CD4-positive, alpha-beta T cell treated with Interferon gamma for 1 hour (primary cell): Measurements from ENCODE around the gene NOB1.
"Not testable (repeated sequence)": the region's sequence is repeated elsewhere in the genome, so short reads cannot be mapped to it uniquely, and the experiment has no call there.

ENCODE experiments used
- DNase-seq: peaks from one replicate; pipeline ENCODE4 v3.0.0-alpha.2; 2020

Gene NOB1

DNA sequence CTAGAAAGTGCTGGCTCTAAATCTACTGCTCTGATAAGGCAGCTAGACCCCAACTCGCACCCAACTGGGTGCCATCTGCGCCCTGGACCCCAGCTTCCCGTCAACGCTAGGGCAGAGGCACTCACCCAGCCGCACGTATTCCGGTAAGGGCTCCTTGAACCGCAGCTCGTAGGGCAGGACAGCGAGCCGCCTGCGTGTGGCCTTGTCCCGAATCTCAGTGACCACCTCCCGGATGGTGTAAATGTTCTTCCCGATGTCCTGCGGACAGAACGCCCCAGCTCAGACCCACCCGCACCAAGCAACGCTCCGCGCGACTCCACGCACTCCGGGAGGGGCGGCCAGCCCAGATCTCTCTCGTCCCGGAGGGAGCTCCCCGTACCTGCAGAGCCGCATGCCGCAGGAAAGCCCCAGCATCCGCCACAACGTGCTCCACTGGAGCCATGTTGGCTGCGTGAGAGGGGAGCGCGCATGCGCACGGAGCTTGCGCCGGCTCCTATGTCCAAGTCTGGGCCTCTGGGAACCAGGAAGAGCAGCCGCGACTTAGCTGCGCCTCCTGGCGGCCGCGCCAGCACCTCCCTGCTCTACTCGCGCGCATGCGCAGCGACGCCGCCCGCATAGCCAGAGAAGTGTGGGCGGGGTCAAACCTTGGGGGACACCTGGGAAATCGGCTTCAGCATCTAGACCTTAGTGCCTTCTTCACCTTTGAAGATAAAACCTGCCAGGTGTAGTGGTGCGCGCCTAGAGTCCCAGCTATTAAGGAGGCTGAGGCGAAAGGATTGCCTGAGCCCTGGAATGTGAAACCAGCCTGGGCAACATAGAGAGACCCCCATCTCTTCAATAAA, at the start of gene NOB1:
TSS of gene NOB1 (minus strand) at position 458 of the 842 bp plus-strand sequence. CDS start at position 442, 16 bp downstream.
- DNase-seq, result peak; percentile 99

DNA sequence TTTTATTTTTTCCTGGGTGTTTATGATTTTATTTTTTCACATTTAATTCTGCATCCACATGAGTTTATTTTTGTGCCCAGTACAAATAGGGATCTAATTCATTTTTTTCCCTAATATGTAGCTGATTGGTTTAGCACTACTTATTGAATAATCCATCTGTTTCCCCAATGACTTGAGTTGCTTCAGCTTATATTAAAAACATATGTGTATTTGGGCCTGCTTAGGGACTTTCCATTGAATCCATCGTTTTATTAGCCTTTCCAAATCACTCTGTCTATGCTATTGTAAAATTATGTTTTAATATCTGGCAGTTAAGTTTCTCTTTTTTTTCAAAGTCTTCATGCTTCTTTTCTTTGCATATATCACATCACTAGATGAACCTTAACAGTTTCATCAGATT, 49.6 kb upstream of the NOB1 start:
- DNase-seq, result no peak

DNA sequence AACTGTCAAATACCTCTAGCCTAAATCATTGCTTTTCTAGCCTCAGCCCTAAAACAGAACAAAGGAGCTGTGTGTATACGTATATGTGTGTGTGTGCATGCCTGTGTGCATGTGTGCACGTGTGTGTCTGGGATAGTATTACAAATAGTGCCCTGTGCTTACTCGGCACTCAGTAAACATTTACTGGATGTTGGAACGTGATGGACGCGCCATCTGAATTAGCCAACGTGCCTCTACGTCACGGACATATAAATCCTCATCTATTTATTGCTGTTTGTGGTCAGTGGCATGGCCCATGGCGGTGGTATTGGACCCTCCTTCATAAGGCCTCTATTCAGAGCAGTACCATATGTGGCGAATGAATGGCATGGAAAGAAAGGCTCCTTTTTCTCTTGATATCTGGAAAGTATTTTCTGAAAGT, 44.9 kb upstream of the NOB1 start:
- no peak for DNase-seq

DNA sequence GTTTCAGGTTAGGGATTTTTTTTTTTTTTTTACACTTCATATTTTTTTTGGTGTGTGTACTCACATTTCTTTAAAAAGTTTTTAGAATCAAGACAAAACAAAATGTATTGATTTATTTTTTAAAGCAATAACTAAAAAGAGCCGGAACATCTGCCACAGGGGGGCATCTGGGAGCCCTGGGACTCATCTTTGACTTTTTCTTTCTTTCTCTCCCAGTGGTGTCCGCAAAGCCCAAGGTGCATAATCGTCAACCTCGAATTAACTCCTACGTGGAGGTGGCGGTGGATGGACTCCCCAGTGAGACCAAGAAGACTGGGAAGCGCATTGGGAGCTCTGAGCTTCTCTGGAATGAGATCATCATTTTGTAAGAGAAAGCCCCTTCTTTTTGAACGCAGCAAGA, 43.7 kb upstream of the NOB1 start:
- no peak for DNase-seq

DNA sequence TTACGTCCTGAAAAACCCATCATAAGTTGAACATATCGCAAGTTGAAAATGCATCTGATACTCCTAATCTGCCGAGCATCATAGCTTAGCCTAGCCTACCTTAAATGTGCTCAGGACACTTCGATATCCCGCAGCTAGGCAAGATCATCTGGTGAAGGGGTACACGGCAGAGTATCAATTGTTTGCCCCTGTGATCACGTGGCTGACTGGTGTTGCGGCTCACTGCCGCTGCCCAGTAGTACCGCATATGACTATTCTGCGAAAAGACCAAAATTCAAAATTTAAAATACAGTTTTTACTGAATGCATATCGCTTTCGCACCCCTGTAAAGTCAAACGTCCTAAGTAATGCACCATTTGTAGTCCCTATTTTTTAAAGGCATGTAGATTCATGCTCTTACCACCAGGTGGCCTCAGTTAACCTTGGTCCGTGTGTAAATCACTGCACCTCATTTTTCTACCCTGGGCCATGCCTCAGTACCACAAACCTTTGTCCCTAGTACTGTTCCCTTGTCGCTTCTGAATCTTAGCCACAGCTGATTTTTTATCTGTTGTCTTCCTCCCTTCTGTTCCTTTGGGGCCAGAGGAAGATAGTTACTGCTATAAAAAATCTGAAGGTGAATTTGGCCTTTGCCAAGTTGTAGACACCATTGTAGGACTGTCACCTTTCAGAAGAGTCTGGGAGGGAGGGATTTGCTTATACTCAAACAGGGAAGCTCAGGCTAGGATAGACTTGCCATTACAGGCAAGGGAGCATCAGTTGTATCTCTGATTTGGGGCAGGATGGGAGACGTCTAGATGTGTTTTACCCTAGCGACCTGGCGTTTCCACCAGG, 41.8 kb upstream of the NOB1 start:
- DNase-seq, result peak; percentile 13

DNA sequence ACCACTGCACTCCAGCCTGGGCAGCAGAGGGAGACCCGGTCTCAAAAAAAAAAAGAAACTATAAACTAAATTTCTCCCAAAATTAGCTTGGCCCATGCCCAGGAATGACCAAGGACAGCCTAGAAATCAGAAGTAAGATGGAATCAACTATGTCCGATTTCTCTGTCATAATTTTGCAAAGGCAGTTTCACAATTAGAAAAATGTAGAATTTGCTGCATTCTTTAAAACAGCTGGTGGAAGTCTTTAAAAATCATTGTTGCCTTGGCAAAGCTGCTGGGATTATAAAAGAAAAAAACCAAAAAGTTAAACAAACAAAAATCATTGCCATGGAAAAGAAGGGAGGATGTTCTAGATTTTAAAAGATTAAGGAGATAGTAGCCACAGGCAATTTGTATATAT, 39.8 kb upstream of the NOB1 start:
- DNase-seq, result no peak

DNA sequence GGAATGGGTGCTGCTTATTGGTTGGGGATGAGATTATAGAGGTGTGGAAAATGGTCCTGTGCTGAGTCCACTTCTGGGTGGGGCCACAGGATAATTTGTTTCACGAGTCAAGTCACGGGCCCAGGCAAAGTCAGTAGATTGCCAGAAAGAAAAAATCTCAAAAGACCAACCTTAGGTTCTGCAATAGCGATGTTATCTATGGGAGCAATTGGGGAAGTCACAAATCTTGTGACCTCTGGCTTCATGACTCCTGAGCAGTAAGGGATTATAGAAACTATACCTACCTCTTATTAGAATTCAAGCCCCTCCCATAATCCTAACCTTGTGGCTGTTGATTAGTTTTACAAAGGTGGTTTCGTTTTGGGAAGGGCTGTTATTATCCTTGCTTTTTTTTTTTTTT, 38.8 kb upstream of the NOB1 start:
- DNase-seq, result no peak

DNA sequence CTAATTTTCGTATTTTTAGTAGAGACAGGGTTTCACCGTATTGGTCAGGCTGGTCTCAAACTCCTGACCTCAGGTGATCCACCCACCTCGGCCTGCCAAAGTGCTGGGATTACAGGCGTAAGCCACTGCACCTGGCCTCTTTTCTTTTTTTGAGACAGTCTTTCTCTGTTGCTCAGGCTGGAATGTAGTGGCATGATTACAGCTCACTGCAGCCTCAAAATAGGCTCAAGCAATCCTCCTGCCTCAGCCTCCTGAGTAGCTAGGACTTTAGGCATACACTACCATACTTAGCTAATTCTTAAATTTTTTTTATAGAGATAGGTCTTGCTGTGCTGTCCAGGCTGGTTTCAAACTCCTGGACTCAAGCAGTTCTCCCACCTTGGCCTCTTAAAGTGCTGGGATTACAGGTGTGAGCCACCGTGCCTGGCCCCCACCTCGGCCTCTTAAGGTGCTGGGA, 36.7 kb upstream of the NOB1 start:
- not testable (repeated sequence) for DNase-seq

DNA sequence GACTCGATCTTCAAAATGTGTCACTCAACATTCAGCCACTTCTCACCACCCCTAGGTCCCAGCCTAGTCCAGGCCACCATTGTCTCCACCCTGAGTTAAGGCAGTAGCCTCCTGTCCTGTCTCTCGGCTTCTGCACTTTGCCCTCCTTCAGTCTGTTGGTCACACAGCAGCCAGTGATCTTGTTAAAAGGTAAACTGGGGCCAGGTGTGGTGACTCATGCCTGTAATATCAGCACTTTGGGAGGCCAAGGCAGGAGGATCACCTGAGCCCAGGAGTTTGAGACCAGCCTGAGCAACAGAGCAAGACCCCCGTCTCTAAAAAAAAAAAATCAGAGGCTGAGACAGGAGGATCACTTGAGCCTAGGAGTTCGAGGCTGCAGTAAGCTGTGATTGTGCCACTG, 33.2 kb upstream of the NOB1 start:
- DNase-seq, result no peak

DNA sequence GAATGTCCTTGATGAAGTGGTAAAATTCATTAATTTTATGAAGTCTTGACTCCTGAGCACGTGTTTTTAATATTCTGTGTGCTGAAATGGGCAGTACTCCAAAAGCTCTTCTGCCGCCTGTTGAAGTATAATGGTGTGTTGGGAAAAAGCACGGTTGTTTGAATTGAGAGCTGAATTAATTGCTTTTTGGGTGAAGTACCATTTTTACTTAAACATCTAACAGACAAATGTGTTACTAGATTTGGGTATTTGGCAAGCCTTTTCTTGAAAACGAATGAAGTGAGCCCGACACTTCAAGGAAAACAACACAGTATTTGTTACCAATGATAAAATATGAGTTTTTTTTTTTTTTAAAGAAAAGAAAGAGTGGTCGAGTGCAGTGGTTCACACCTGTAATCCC, 29.9 kb upstream of the NOB1 start:
- DNase-seq, result no peak

DNA sequence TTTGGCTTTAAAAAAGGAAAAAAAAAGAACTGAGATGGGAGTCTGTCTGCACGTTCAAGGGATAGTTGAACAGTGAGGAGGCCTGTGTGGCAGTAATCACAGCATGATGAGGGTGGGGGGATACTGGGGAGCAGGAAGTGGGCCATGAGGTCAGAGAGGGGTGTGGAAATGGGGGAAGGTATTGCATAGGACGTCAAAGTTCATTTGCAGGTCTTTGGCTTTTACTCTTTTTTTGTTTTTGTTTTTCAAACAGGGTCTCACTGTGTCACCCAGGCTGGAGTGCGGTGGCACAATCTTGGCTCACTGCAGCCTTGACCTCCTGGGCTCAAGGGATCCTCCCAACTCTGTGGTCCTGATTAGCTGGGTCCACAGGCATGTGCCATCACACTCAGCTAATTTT, 26.4 kb upstream of the NOB1 start:
- DNase-seq, result no peak

DNA sequence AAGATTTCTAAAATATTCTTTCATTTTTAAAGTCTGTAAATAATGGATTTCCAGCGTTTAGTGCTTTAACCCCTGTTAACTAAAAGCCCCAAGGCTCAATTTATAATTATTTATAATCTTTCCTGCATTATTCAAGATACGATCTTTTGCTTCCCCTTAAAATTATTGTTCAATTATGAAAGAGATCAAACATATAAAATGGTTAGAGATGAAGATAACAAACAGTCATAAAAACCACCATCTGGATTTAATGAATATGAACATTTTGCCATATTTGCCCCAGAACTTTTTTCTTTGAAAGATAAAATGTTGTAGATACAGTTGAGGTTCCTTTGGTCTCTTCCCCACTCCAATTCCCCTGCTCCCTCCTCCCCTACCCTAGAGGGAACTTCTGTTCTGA, 25.0 kb upstream of the NOB1 start:
- DNase-seq, result no peak

DNA sequence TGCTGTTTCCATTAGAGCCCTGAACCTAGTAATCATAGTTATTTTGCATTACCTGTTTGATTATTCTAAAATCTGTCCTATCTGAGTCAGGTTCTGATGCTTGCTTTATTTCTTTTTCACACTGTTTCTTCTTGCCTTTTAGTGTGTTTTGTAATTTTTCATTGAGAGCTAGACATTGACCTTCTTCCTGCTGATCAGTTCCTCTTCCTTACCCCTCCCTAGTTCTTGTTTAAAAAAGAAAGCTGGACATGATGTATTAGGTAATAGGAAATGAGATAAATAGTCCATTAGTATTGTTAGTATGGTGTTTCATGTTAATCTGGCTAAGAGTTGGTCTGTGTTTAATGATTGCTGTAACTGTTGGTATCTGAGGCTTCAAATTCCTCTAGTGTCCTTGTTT, 20.8 kb upstream of the NOB1 start:
- no peak for DNase-seq

DNA sequence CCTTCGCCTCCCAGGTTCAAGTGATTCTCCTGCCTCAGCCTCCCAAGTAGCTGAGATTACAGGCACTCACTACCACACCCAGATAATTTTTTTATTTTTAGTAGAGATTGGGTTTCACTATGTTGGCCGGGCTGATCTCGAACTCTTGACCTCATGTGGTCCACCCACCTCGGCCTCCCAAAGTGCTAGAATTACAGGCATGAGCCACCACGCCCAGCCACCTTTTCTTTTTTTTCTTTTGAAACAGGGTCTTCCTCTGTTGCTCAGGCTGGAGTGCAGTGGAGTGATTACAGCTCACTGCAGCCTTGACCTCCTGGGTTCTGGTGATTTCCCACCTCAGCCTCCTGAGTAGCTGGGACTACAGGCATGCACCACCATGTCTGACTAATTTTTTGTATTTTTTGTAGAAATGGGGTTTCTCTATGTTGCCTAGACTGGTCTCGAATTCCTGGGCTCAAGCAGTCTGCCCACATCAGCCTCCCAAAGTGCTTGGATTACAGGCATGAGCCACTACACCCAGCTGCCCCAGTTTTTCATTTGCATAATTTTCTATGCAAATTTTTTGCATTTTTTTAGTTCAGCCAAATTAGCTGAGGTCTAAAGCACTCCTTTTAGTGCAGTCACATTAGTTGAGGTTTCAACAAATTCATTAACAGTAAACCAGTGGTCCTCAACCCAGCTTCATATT, 18.7 kb upstream of the NOB1 start:
- no peak for DNase-seq

DNA sequence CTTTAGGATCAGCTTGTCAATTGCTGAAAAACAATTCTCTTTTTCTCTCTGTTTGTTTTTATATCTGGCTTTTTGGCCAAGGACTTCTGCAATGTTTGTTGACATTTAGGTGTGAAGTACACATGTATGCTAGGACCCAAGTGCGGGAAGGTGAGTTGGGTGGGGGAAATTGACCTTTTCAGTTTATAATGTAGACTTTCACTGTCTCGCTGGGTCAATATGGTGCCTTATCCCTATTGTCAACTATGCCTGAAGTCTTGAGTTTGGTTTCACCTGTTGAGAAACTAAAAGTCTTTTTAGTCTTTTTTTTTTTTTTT, 16.9 kb upstream of the NOB1 start:
- no peak for DNase-seq

DNA sequence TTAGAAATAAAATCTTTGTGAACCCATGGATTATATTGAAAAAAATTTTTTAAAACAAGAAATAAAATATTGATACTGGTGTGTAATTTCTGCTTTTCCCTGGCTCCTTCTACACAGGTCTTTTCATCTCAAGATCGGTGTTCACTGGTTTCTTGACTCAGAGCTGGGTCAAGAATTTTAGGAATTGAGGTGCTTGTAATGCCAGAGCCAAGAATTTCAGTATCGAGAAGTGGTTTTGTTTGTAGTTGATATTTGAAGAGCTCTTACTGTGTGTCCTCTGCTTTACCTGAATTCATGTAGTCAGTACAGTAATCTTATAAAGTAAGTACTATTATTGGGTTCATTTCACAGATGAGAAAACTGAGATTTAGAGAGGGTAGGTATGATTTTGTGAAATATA, 14.7 kb upstream of the NOB1 start:
- DNase-seq, result no peak

DNA sequence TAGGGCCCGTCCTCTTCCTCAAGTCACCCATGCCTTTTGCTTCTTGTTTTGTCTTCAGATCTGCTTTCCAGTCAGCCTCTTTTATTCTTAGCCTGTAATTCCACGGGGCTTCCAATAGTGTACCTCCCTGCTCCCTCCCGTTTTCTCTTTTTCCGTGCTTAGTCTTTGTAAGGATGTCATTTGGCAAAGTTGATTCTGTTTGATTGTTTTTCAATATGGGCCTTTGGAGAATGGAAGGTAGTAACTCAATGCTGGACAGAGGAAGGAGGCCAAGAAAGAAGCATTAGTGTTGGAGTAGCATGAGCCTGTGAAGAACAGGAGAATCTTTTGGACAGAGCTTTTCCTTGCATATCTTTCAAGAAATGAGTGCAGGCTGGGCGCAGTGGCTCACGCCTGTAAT, 13.9 kb upstream of the NOB1 start:
- DNase-seq, result no peak

DNA sequence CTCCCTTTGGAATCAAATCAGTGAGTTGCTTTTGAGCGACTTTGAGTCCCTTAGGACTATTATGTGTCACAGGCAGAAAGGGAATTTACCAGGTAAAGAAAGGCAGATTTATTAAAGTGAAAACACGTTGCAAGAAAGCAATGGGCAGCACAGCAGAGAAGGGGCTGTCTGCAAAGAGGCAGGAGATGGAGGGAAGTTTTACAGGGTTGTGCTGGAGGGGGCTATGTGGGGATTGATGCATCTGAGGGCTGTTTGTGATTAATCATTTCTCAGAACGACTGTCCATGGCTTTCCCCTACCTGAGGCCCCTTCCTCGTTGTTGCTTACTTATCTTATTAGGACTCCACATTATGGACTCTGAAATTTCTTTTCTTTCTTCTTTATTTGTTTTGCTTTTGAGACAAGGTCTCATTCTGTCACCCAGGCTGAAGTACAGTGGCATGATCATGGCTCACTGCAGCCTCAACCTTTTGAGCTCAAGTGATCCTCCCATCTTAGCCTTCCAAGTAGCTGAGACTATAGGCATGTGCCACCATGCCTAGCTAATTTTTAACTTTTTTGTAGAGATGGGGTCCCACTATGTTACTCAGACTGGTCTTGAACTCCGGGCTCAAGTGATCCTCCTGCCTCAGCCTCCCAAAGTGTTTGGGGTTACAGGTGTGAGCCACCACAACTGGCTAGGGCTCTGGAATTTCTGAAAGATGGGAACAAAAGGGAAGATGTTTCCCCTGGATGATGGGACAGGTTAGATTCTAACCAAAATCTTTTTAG, 12.9 kb upstream of the NOB1 start:
- no peak for DNase-seq

DNA sequence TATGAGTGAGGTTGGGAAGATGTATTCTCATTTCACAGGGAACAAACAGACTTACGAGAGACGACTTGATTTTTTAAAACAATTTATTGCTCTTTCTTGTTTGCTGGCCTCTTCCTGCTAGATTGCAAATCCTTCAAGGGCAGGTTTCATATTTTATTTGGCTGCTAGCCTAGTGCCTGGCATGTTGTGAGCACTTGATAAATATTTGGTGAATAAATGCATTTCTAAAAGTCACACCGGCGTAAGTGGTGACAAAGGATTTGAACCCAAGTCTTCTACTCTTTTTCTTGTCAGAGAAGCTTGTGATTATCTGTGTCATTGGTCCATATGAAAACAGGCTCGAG, 8.8 kb upstream of the NOB1 start:
- no peak for DNase-seq

DNA sequence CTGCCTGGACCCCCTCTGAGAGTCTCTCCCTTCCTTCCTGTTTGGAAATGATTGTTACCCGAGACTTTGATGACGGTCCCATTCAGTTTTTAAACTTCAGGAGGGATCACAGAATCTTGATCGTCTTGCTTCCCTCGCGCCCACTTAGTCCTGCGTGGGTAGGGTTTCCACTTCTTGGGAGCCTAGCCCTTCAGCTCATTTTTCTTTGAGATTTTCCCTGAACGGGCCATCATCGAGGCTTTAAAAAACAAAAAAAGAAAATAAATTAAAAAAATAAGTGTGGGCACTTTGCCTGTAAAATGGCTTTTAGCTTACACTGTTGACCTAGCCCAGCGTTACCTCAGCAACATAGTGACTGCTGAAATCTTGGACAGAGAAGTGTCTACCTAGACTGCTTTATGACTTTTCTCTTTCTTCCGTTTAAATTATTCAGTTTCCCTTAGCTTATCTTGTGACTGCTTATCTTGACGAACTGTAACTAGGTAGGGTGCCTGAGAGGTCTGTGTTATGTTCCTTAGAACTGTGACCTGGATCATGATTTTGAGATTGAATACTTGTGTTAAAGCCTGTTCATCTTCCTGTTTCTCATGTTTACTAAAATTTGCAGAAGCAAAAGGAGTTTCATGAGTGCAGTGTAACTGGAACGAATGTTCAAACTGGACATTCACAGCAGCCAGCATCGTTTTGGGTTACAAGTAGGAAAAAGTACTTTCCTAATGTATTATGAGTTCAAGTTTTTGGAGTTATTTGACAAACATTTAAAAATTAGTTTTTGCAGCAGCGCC, 8.3 kb upstream of the NOB1 start:
- DNase-seq, result no peak

DNA sequence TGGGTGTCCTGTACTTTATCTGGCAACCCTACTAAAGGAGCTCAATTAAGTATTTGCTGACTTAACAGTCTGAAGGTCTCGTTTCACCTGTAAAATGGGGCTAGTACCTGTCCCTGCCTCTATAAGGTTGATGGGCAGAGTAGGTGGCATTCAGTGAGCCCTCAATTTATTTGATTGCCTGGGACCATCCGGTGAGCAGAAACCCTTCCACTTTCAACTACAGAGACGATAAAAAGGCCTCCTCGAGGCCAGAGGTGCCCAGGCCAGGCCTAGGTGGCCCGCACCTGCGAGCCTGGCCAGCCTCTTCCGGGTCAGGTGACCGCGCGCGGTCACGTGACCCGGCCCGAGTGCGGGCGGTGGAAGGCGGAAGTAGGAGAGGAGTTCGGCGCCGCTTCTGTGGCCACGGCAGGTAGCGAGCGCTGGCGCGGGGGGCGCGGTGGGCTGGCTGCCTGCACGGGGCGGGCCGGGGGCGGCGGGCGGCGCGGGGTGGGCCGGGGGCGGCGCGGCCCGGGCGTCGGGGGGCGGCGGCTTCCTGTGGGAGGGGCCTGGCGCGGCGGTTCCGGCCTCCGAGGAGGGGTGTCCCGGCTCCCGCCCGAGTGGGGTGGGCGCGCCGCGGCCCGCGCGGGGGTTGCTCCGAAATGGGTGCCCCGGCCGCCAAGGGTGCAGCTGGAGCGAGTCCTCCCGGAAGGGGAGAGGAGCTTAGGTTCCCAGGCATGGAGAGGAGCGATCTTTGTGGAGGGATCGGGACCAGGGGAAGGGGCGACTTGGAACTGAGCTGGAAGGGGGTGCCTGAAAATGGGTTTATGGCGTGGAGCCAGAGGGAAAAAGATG, 7.5 kb upstream of the NOB1 start, which contains the start of gene WWP2:
TSS of gene WWP2 (plus strand) at position 350 of the 831 bp plus-strand sequence. CDS start 24,679 bp downstream, outside the sequence.
- DNase-seq, result peak; percentile 84
